ENCODE measurements around the gene NHS.

DNA sequence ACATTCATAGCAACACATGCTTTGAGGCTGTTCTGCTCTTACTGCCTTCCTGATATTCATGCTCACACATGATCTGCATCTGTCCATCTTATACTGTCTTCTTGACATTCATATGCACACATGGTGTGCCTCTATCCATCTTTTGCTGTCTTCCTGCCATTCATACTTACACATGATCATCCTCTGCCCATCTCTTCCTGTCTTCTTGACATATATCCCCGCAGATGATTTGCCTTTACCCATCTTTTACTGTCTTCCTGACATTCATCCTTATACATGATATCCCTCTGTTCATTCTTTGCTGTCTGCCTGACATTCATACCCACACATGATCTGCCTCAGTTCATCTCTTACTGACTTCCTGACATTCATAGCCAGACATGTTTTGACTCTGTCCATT lies 399.1 kb downstream of the NHS start:
- TF ChIP-seq, protein P1, sequence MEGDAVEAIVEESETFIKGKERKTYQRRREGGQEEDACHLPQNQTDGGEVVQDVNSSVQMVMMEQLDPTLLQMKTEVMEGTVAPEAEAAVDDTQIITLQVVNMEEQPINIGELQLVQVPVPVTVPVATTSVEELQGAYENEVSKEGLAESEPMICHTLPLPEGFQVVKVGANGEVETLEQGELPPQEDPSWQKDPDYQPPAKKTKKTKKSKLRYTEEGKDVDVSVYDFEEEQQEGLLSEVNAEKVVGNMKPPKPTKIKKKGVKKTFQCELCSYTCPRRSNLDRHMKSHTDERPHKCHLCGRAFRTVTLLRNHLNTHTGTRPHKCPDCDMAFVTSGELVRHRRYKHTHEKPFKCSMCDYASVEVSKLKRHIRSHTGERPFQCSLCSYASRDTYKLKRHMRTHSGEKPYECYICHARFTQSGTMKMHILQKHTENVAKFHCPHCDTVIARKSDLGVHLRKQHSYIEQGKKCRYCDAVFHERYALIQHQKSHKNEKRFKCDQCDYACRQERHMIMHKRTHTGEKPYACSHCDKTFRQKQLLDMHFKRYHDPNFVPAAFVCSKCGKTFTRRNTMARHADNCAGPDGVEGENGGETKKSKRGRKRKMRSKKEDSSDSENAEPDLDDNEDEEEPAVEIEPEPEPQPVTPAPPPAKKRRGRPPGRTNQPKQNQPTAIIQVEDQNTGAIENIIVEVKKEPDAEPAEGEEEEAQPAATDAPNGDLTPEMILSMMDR (IDR thresholded peaks at IDR 0.05) = no peak
- TF ChIP-seq POLR2A (IDR thresholded peaks at IDR 0.05) = no peak
